HG02840 (cell line): Measurements from ENCODE around the gene KRT17.
"Not testable (repeated sequence)": the region's sequence is repeated elsewhere in the genome, so short reads cannot be mapped to it uniquely, and the experiment has no call there.

ENCODE experiments used
- ATAC-seq: cut with Tn5 transposase; IDR thresholded peaks from one replicate; pipeline ENCODE4 v1.9.1; 2021; ENCODE audit warnings: mild to moderate bottlenecking, moderate library complexity, moderate number of reproducible peaks; ENCODE audit not compliant: unreplicated experiment, low FRiP score

Gene KRT17

GRCh38 chr17:41654678-41655607 lies 30.6 kb upstream of the KRT17 start:
- ATAC-seq: no peak

DNA sequence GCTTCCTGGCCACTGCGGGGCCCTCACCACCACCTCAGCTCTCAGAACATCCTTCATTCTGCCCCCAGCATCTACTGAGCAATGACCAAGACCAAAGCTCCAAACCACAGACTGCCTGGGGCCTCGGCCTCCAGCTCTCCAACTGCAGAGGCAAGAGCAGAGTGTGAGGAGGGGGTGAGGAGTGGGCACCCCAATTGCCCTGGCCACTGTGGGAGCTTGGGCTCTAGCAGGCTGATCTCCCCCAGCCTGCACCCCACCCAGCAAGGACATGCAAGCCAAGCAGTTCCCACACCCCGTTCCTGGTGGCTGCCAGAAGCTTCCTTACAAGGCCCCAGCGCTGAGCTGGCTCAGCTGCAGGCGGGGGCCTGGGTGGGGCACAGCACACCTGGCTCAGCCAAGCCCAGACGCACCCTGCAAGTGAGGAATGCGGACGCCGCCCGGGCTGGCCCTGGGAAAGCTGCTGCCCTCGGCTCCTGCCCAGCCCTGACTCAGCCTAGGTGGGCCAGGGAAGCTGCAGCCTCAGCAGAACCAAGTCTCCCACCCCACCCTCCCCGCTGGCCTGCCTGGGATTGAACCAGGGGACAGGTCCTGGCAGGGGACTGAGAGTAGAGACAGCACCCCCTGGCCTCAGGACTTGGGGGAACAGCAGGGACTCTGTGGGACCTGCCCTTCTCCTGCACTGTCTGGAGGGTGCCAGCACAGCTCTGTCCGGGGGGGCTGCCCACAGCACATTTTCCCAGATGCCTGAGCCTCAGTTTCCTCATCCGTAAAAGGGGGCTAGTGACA lies 29.7 kb upstream of the KRT17 start:
- no peak for ATAC-seq

DNA sequence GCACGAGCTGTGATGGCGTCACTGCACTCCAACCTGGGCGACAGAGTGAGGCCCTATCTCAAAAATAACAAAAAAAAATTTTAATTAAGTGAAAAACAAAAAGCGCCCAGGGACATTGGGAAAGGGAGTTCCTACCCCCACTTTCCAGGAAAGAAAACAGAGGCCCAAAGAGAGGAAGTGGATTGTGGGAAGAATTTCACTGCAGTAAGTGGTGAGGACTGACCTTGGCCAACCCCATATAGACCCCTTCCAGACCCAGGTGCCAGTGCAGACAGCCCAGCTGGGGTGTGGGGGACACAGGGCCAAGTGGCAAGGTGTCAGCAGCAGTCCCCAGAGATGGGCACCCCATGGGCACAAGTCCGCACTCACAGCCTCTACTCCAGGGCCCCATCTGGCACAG lies 29.0 kb upstream of the KRT17 start:
- ATAC-seq: no peak

DNA sequence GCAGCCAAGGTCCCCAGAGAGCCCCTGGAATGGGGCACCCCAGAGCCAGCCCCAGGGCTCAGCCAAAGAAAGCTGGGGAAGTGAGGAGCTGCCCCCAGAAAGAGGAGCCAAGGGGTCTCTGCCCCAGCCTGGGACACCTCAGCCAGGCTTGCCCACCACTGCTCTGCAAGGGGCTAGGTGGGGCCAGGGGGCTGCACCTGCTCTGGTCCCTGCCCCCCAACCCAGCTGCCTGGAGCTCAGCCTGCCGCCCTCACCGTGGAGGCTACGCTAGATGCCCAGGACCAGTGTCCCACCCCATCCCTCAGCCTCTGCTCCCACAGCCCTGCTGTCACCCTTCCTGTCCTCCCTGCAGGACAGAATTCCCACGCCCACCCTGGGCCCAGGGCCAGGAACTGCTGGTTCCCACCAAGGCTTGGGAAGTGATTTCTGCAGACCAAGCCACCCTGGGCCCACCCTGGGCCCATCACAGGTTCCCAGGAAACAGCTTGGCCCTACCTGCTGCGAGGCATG lies 28.1 kb upstream of the KRT17 start:
- no peak for ATAC-seq

DNA sequence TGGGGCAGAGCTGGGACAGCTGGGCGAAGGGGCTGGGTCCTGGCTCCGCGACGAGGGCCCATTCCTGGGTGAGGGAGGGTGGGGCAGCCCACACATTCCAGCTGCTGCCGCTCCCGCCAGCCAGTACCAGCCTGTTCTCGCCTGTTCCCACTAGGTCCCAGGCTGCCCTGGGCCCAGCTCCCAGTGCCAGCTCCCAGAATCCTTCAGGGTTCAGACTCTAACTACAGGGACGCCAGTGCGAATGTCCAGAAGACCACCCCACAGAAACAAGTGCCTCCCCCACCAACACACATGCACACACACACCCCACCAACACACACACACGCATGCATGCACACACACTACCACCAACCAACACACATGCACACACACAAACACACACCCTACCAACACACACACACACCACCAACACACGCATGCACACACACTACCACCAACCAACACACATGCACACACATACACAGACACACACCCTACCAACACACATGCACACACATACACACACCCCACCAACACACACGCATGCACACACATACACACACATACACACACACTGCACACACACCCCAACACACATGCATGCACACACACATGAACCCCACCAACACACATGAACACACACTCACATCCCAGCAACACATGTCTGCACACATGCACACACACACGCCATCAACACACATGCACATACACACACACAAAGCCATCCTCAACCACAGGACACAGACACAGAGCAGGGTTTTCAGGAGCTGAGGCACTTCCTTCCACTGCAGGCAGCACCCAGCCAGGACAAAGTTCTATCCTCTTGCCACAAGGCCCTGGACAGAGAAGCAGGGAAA lies 27.5 kb upstream of the KRT17 start:
- no peak for ATAC-seq

DNA sequence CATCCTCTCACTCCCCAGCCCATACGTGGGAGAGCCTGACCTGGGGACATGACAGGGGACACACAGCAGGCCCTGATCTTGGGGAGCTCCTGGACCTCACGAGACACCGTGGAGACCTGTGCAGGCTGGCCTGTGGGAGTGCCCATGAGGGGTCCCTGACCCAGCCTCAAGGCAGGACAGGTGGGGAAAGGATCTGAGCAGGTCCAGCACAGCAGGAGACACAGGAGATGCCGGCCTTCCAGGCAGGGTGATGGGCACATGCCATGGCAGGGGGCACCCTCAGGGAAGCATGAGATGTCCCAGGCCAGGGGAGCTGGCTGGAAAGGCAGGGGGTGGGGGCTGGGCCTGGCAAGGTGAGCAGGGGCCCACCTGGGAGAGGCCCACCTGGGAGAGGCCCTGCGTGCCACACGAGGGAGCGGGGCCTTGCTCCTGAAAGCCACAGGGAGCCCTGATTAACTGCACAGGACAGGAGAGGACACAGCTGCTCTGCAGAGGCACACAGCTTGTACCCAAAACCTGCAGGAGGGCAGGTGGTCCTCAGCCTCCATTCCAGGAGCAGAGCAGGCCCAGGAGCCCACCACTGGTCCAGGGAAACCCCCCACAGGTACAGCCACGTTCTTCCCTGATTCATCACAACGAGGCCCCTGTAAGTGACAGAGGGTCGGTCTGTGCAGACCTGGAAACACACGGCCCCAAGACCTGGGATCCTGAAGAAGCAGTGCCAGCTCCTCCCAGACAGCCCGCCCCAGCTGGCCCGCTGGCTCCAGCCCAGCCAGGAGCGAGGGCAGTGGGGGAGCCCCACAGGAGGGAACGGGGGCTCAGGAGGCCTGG lies 26.6 kb upstream of the KRT17 start:
- ATAC-seq: no peak

- ATAC-seq: no peak
Observed at GRCh38 chr17:41649923-41650519, 25.6 kb upstream of the KRT17 start.

- no peak for ATAC-seq
Observed at GRCh38 chr17:41648411-41649195, 24.2 kb upstream of the KRT17 start.

DNA sequence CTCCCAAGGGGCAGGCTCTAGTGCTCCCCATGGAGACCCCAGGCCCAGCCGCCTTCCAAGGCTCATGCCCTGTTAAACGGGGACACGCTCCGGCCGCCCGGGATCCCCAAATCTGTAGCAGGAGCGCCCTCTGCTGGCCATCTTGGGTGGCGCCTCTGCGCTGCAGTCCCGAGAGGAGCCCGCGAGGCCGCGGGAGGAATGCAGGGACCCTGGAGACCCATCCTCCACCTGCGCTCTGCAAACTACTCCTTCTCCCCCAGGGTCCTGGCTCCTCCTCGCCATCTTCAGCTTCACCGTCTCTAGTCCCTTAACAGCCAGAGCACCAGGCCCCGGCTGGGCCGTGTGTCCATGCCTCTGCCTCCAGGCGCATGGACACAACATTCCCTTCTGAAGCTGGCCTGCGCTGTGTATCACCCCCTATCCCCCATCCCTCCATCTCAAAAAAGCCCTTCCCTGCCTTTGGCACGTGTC lies 23.6 kb upstream of the KRT17 start:
- no peak for ATAC-seq

- no peak for ATAC-seq
Observed at GRCh38 chr17:41647038-41647813, 22.9 kb upstream of the KRT17 start.

GRCh38 chr17:41642252-41643156 lies 18.1 kb upstream of the KRT17 start:
- no peak for ATAC-seq

DNA sequence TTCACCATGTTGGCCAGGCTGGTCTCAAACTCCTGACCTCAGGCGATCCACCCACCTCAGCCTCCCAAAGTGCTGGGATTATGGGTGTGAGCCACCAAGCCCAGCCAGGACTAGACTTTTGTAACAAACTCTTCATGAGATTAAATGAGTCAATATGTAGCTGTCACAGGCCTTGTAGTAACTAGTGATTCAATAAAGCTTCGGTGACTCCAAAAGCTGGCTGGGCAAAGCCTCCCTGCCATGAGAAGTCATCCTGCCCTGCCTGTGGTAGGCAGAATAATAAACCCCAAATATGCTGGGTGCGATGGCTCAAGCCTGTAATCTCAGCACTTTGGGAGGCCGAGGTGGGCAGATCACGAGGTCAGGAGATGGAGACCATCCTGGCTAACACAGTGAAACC lies 16.2 kb upstream of the KRT17 start:
- ATAC-seq: not testable (repeated sequence)

DNA sequence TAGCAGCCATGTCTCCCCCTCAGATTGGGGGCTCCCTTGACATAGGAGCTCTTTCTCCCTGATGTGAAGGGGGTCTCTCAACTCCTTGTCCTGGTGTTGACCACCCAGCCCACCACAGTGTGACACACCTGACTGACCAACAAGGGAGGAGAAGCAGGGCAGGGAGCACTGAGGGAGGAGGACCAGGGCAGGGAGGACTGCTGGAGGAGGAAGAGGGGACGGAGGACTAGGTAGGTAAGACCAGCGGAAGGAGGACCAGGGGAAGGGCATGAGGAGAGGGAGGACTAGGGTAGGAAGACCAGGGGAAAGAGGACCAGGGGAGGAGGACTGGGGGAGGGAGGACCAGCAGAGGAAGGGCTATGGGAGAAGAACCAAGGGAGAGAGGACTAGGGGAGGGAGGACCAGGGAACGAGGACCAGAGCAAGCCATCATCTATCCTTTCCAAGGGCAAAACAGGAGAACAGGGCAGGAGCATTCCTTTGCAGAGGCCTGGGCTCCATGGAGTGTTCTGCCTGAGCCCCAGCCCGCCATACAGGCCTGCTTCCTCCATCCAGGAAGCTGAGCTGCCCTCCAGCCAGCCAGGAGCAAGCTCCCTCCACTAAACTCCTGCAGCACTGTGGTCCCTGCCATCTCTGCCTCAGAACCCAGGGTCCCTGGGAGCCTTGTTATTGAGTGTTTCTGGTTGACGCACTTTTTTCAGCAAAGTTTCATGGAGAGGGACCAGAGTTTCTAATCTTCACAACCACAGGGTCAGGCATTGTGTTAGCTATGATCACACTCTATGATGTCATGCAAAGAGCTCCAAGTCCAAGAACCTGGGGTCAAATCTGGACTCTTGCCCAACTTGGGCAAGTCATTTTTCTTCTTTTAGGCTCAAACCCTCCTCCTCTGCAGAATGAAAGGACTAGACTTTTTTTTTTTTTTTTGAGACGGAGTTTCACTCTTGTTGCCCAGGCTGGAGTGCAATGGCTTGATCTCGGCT lies 15.4 kb upstream of the KRT17 start:
- no peak for ATAC-seq

DNA sequence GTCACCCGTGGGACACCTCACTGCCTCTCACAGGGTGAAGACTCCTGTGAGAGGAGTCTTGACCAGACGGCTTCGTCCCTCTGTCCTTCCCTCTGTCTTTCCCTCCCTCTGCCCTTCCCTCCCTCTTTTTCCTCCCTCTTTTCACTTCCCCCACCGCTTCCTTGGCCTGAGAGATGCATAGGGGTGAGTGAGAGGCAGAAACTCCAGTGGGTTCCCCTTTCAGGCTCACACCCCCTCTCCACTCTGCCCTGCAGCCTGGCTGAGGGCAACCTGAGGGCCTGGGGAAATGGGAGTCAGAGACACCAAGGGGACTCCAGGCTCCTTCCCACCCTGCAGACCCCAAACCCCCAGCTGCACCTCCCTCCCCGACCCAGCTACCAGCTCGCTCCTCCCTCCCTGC lies 14.6 kb upstream of the KRT17 start:
- no peak for ATAC-seq

DNA sequence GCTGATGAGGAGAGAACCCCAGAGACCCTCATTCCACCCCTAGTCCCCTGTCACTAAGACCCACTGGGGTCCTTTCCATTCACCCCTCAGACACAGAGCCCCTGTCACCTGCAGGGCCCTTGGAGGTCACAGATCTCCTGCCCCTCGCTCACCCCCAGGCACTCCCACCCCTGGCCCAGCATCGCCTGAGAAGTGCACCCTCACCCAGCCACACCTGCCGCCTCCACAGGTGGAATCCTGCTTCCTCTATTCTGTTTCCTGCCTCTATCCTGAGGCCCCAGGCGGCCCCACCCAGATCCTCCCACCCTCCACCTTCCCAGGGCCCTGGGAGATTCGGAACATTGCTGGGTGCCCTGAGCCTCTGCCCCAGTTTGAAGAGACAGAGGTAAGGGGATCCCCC lies 13.8 kb upstream of the KRT17 start:
- no peak for ATAC-seq
